Measurements from ENCODE around the gene ZFP64. TPM values are rescaled to one million over a fixed set of nuclear protein-coding genes. Genes with fewer than 3 reads are reported as not detected.

Gene ZFP64
- total RNA-seq, 1 experiment from 2014 or later = 25.6 TPM

GRCh38 chr20:52172392-52173047 is 19.1 kb downstream of the ZFP64 start:
- no peaks in the 10 kb centered on the region for H3K27me3 Mint-ChIP-seq (ENCODE audit: insufficient read depth, unreplicated experiment)
- Histone ChIP-seq H3K36me3 (ENCODE audit: control insufficient read depth, insufficient read depth, low read length) (0 out of 2 replicates have a peak, but pooled peaks cover 3% of the 10 kb centered on the region), H3K9me3 (no peaks in the 10 kb centered on the region), H3K27me3 (replicated peaks; ENCODE audit: control insufficient read depth, insufficient read depth, low read length) (no peaks in the 10 kb centered on the region), H3K4me1 (no peaks in the 10 kb centered on the region), H3K4me3 (ENCODE audit: low read depth, low read length) (no peak overlapping the region)
- no peak overlapping the region for H3K4me3 Mint-ChIP-seq (ENCODE audit: unreplicated experiment)
- H3K36me3 Mint-ChIP-seq (ENCODE audit: insufficient read depth, unreplicated experiment) = peaks cover 5% of the 10 kb centered on the region
- intact Hi-C loops (cut with micrococcal nuclease; ENCODE audit: unreplicated experiment) = no loop called here
- DNase-seq = no peak
- CTCF ChIA-PET = interaction anchor here (0.5 to 1.4 kb wide), 2 partner anchors 44 to 529 kb away, joined by 3 to 5 read pairs; no protein-coding TSS in a partner anchor
- no peak overlapping the region for H3K27ac Mint-ChIP-seq (ENCODE audit: unreplicated experiment)
- POLR2A ChIA-PET = no interaction called here
- H3K4me1 Mint-ChIP-seq (ENCODE audit: low read depth, unreplicated experiment) = no peaks in the 10 kb centered on the region
- no TSS peak for BruUV-seq (replicated peaks)
- H3K9me3 Mint-ChIP-seq (ENCODE audit: unreplicated experiment) = no peaks in the 10 kb centered on the region
- no peak for TF ChIP-seq CTCF (IDR thresholded peaks at IDR 0.05; ENCODE audit: insufficient read depth in 1 of 2, low read depth in 1 of 2, low read length in 1 of 2, severe bottlenecking in 1 of 2, unreplicated experiment in 1 of 2)

GRCh38 chr20:52171025-52171424 is 20.6 kb downstream of the ZFP64 start:
- CTCF ChIA-PET = interaction anchor here (0.6 kb wide), 1 partner anchor 8 kb away, joined by 3 read pairs; no protein-coding TSS in a partner anchor
- Mint-ChIP-seq H3K27me3 (ENCODE audit: insufficient read depth, unreplicated experiment) (no peaks in the 10 kb centered on the region), H3K9me3 (ENCODE audit: unreplicated experiment) (no peaks in the 10 kb centered on the region), H3K27ac (ENCODE audit: unreplicated experiment) (no peak overlapping the region), H3K36me3 (ENCODE audit: insufficient read depth, unreplicated experiment) (peaks cover 5% of the 10 kb centered on the region), H3K4me3 (ENCODE audit: unreplicated experiment) (no peak overlapping the region), H3K4me1 (ENCODE audit: low read depth, unreplicated experiment) (no peaks in the 10 kb centered on the region)
- intact Hi-C loops (cut with micrococcal nuclease; ENCODE audit: unreplicated experiment) = no loop called here
- 0 out of 2 replicates have a peak, but pooled peaks cover 3% of the 10 kb centered on the region for H3K36me3 ChIP-seq (ENCODE audit: control insufficient read depth, insufficient read depth, low read length)
- H3K4me1 ChIP-seq = no peaks in the 10 kb centered on the region
- no peaks in the 10 kb centered on the region for H3K27me3 ChIP-seq (replicated peaks; ENCODE audit: control insufficient read depth, insufficient read depth, low read length)
- POLR2A ChIA-PET = no interaction called here
- no peak for TF ChIP-seq CTCF (IDR thresholded peaks at IDR 0.05; ENCODE audit: insufficient read depth in 1 of 2, low read depth in 1 of 2, low read length in 1 of 2, severe bottlenecking in 1 of 2, unreplicated experiment in 1 of 2)
- no TSS peak for BruUV-seq (replicated peaks)
- no peaks in the 10 kb centered on the region for H3K9me3 ChIP-seq
- no peak for DNase-seq
- H3K4me3 ChIP-seq (ENCODE audit: low read depth, low read length) = no peak overlapping the region

- Mint-ChIP-seq H3K27me3 (ENCODE audit: insufficient read depth, unreplicated experiment) (no peaks in the 10 kb centered on the region), H3K27ac (ENCODE audit: unreplicated experiment) (no peak overlapping the region), H3K36me3 (ENCODE audit: insufficient read depth, unreplicated experiment) (peaks cover 14% of the 10 kb centered on the region), H3K4me3 (ENCODE audit: unreplicated experiment) (no peak overlapping the region), H3K9me3 (ENCODE audit: unreplicated experiment) (no peaks in the 10 kb centered on the region), H3K4me1 (ENCODE audit: low read depth, unreplicated experiment) (no peaks in the 10 kb centered on the region)
- ChIA-PET CTCF (interaction anchor here (1.4 kb wide), 1 partner anchor 40 kb away, joined by 3 read pairs; no protein-coding TSS in a partner anchor), POLR2A (no interaction called here)
- no peak for DNase-seq
- H3K9me3 ChIP-seq = no peaks in the 10 kb centered on the region; the same call in 1 of the 2 replicates
- H3K36me3 ChIP-seq (ENCODE audit: control insufficient read depth, insufficient read depth, low read length) = 0 out of 2 replicates have a peak, but pooled peaks cover 3% of the 10 kb centered on the region
- H3K27me3 ChIP-seq (replicated peaks; ENCODE audit: control insufficient read depth, insufficient read depth, low read length) = no peaks in the 10 kb centered on the region
- no peak overlapping the region for H3K4me3 ChIP-seq (ENCODE audit: low read depth, low read length)
- TF ChIP-seq CTCF (IDR thresholded peaks at IDR 0.05; ENCODE audit: insufficient read depth in 1 of 2, low read depth in 1 of 2, low read length in 1 of 2, severe bottlenecking in 1 of 2, unreplicated experiment in 1 of 2) = no peak
- H3K4me1 ChIP-seq = no peaks in the 10 kb centered on the region
- intact Hi-C loops (cut with micrococcal nuclease; ENCODE audit: unreplicated experiment) = no loop called here
- no TSS peak for BruUV-seq (replicated peaks)
Measured at GRCh38 chr20:52168116-52168515, 23.5 kb downstream of the ZFP64 start.

All from Caco-2 (cell line).